ENCODE data around the gene MARF1. TPM values are rescaled to one million over a fixed set of nuclear protein-coding genes. Genes with fewer than 3 reads are reported as not detected.
A peak's percentile ranks its signal among the peaks of the same experiment; 100 is the strongest.
"Not testable (repeated sequence)": the region's sequence is repeated elsewhere in the genome, so short reads cannot be mapped to it uniquely, and the experiment has no call there.

MARF1 gene
- total RNA-seq, 1 donor from 2014 or later: 46.0 TPM

DNA sequence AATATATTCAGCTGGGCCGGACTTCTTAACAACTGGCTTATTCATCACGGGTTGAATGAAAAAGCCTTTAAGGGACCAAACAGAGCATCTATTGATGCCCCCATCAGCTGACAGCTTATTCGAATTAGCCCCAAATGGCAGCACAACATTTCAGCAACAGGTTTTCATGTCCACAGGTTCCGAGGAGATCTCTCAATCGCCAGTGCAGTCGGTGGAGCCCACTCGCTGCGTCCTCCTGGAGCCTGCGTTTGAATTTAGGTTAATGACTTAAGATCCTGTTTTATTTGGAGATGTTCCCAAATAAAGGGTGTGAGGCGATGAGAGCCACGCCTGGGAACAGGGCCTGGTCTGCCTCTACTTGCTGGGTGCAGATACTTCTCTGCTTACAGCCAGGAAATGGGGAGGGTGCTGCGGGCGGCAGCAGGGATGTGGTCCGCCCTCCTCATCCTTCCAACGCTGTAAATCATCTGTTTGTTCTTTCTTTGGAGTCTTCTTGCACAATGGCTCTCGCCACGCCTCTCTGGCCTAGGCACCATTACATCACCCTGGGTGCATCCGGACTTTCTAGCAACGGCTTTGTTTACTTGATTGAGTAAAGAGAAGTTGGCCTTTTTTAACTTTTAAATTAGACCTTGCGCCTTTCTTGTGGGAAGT is 29.7 kb upstream of the MARF1 start:
- DNase-seq: peak; percentile 91
- Histone ChIP-seq H3K4me1 (peaks cover 36% of the 10 kb centered on the region), H3K4me3 (peak overlapping the region; percentile 50), H3K27me3 (ENCODE audit: low read depth) (no peaks in the 10 kb centered on the region), H3K27ac (replicated peaks) (peak overlapping the region; percentile 96), H3K9me3 (replicated peaks) (no peaks in the 10 kb centered on the region), H3K36me3 (peaks cover 36% of the 10 kb centered on the region)
- intact Hi-C loops (cut with micrococcal nuclease): no loop called here
- TF ChIP-seq, protein P1, sequence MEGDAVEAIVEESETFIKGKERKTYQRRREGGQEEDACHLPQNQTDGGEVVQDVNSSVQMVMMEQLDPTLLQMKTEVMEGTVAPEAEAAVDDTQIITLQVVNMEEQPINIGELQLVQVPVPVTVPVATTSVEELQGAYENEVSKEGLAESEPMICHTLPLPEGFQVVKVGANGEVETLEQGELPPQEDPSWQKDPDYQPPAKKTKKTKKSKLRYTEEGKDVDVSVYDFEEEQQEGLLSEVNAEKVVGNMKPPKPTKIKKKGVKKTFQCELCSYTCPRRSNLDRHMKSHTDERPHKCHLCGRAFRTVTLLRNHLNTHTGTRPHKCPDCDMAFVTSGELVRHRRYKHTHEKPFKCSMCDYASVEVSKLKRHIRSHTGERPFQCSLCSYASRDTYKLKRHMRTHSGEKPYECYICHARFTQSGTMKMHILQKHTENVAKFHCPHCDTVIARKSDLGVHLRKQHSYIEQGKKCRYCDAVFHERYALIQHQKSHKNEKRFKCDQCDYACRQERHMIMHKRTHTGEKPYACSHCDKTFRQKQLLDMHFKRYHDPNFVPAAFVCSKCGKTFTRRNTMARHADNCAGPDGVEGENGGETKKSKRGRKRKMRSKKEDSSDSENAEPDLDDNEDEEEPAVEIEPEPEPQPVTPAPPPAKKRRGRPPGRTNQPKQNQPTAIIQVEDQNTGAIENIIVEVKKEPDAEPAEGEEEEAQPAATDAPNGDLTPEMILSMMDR (IDR thresholded peaks at IDR 0.05; ENCODE audit: borderline replicate concordance): no peak

DNA sequence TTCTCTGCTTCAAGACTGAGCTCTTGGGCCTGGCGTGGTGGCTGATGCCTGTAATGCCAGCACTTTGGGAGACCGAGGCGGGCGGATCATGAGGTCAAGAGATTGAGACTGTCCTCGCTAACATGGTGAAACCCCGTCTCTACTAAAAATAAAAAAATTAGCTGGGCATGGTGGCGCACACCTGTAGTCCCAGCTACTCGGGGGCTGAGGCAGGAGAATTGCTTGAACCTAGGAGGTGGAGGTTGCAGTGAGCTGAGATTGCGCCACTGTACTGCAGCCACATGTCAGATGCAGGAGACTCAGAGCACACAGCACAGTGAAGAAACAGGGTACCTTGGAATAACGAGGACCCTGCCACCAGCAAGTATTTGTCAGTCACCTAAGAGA is 29.2 kb upstream of the MARF1 start:
- intact Hi-C loops (cut with micrococcal nuclease); H3K9me3 ChIP-seq (replicated peaks); H3K27me3 ChIP-seq (ENCODE audit: low read depth); DNase-seq: not testable (repeated sequence)
- H3K4me3 ChIP-seq: peak overlapping the region; percentile 50
- peaks cover 36% of the 10 kb centered on the region for H3K36me3 ChIP-seq
- peaks cover 36% of the 10 kb centered on the region for H3K4me1 ChIP-seq
- H3K27ac ChIP-seq (replicated peaks): peak overlapping the region; percentile 96

DNA sequence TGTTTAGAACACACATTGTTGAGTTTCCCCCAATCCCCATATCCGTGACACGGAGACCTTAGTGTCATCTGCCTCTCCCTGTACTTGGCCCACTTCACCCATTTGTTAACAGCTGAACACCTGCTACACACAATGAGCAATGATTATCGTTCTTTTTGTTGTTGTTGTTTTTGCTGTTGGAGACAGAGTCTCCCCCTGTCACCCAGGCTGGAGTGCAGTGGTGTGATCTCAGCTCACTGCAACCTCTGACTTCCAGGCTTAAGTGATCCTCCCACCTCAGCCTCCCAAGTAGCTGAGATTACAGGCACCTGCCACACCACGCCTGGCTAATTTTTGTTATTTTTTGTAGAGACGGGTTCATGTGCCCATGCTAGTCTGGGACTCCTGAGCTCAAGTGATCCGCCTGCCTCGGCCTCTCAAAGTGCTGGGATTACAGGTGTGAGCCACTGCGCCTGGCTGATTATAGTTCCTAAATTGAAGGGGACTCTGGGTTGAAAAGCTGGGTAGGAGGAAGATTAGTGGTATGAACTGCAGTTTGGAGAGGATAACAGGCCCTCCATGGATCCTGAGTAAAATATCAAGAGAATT is 28.7 kb upstream of the MARF1 start:
- Histone ChIP-seq H3K9me3 (replicated peaks) (no peaks in the 10 kb centered on the region), H3K27me3 (ENCODE audit: low read depth) (no peaks in the 10 kb centered on the region)
- intact Hi-C loops (cut with micrococcal nuclease): no loop called here

DNA sequence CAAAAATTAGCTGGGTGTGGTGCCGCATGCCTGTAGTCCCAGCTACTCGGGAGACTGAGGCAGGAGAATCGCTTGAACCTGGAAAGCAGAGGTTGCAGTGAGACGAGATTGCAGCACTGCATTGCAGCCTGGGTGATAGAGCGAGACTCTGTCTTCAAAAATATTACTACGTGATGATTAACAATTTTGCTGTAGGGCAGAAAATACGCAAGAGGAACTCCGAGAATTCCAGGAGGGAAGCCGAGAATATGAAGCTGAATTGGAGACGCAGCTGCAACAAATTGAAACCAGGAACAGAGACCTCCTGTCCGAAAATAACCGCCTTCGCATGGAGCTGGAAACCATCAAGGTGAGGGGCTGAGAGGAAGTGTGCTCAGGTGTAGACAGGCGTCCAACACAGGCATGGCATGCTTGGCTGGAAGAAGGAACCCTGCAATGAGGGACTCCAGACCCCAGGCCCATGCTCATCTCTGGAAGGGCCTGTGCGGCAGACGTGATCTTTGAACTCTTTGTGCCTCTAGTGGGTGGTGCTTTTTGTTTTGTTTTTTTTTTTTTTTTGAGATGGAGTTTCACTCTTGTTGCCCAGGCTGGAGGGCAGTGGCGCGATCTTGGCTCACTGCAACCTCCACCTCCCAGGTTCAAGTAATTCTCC is 24.3 kb upstream of the MARF1 start:
- H3K36me3 ChIP-seq: peaks cover 65% of the 10 kb centered on the region
- DNase-seq: no peak

More for the DNA sequence above, 28.7 kb upstream of the MARF1 start:
- no peak for DNase-seq
- H3K4me3 ChIP-seq: no peak overlapping the region
- peaks cover 41% of the 10 kb centered on the region for H3K36me3 ChIP-seq
- peak overlapping the region; percentile 96 for H3K27ac ChIP-seq (replicated peaks)
- TF ChIP-seq, protein P1 (IDR thresholded peaks at IDR 0.05; ENCODE audit: borderline replicate concordance): no peak
- peaks cover 36% of the 10 kb centered on the region for H3K4me1 ChIP-seq

DNA sequence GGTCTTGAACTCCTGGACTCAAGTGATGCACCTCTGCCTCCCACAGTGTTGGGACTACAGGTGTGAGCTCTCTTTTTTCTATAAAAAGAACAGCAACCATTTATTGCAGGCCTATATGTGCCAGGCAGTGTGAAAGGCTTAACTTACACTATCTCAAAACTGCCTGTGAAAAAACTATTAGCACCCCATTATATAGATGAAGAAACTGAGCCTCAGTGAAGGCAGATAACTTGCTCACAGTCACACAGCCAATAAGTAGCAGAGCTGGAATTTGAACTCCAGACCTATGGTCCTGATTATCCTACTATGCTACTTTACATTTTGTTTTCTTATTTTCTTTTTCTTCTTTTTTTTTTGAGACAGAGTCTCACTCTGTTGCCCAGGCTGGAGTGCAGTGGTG is 22.2 kb upstream of the MARF1 start:
- peaks cover 59% of the 10 kb centered on the region for H3K36me3 ChIP-seq

More for the DNA sequence above, 24.3 kb upstream of the MARF1 start:
- TF ChIP-seq, protein P1 (IDR thresholded peaks at IDR 0.05; ENCODE audit: borderline replicate concordance): no peak
- Histone ChIP-seq H3K27me3 (ENCODE audit: low read depth) (no peaks in the 10 kb centered on the region), H3K4me1 (peaks cover 12% of the 10 kb centered on the region), H3K27ac (replicated peaks) (no peak overlapping the region), H3K4me3 (no peak overlapping the region), H3K9me3 (replicated peaks) (no peaks in the 10 kb centered on the region)
- intact Hi-C loops (cut with micrococcal nuclease): no loop called here

More for the DNA sequence above, 22.2 kb upstream of the MARF1 start:
- Histone ChIP-seq H3K4me1 (peaks cover 10% of the 10 kb centered on the region), H3K27me3 (ENCODE audit: low read depth) (no peaks in the 10 kb centered on the region), H3K4me3 (no peak overlapping the region), H3K27ac (replicated peaks) (no peak overlapping the region), H3K9me3 (replicated peaks) (no peaks in the 10 kb centered on the region)
- TF ChIP-seq, protein P1 (IDR thresholded peaks at IDR 0.05; ENCODE audit: borderline replicate concordance): no peak
- DNase-seq: no peak
- intact Hi-C loops (cut with micrococcal nuclease): no loop called here

All from left ventricle myocardium inferior (tissue), 1 donor.